CD4-positive, alpha-beta T cell treated with Interleukin-4 for 4 hours (primary cell): ENCODE results near the gene ACKR2.

Source experiments
- DNase-seq: peaks from one replicate; pipeline ENCODE4 v3.0.0-alpha.2; 2020

ACKR2 gene

DNA sequence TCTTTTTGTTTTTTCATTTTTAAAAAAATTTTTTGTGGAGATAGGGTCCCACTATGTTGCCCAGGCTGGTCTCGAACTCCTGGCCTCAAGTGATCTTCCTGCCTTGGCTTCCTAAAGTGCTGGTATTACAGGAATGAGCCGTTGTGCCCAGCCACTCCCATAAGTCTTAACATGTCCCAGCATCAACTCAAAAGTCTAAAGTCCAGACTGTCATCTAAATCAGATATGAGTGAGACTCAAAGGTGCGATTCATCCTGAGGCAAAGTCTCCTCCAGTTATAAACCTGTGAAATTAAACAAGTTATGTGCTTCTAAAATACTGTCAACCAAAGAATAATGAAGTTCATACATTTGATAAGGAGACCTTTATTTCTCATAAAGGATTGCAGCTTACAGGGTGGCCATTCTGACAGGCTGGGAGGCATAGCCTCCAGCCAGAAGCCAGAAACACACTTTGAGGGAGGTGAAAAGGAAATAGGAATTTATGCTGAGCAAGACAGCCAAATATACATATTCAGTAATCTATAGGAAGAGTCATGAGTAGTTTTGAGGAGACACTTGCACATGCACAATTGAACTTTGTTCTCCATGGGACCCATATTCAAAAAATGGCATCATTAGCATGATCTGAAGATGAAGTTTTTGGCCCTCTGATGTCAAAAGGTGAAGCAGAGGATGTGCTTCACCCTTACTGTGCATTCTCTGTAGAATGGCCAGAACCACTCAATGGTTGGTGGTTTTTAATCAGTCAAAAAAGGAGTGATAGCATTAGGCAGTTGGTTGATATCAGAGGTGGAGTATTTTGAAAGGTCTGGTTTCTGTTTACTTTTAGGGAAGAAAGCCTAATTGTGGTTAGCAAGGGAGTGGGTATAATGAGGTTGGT is 85.7 kb downstream of the ACKR2 start:
- DNase-seq = no peak

DNA sequence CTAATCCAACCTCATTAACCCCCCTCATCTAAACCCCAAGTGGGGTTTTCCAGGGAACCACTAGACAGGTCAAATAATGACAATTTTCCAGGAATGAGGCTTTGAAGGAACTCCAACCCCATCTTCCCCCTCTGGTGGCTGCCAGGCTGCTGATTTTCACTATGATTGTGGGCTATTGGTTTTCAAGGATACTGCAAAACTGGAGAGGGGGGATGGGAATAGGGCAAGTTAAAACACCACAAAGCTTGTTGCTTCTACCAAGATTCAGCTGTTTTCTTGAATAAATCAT is 86.3 kb downstream of the ACKR2 start:
- no peak for DNase-seq

DNA sequence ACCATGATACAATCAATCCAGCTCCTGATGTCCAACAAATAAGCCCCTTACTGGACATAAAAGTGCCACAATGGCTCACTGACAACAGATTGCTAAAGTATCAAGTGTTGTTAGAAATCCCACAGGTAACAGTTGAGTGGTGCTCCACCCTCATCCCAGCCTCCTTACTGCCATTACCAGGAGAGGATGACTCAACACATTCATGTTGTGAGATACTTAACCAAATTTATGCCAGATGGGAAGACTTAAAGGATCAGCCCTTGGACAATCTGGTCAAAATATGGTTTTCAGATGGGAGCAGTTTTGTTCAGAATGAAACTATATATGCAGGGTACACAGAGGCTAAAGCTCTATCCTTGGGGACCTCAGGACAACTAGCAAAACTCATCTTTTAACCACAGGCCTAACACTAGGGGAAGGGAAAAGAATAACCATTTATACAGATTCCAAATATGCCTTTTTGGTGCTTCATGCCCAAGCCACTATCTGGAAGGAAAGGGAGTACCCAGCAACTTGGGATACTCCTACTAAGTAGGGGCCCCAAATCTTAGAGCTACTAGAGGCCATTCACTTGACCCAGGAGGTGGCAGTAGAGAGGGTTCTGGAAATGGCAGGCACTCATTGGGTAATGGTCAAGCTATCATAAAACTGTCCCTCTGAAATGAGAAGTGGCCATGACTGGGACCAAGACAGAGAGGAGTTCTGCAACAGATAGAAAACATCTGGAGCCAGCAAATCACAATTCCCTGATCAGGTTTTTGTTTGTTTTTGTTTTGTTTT is 89.8 kb downstream of the ACKR2 start:
- DNase-seq = no peak

DNA sequence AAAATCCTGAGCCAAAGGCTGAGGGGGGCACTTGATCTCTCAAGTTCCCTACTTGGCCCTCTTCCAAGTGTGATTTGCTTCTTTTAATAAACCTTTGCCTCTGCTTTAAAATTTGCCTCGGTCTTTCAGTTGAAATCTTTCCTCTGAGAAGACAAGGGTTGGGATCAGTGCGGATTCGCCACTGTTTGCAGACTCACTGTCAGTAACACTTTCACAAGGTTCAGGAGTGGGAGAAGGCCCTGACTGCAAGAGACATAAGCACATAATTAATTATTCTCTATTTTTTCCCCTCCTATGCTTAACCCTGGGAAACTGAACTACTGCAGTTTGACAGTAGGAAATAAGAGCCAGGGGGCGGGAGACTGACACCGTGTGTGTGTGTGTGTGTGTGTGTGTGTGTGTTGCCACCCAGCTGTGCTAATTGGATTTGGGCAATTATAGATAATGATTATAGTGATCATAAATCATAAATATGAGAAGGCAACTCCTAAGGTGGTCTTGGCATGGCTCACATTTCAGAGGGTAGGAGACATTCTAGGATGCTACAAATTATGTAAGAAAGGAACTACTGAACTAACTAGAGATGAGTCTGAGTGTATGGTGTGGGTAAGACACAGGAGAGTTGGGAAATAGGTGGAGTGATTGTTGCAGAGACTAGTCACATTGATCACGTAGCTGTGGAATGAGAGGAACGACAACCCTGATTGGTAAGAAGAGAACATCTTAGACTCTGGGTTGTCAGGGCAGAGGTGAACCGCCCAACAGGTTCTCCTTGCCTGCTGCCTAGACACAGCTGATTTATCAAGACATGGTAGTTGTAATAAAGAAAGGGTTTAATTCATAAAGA is 91.2 kb downstream of the ACKR2 start:
- DNase-seq = no peak

GRCh38 chr3:42901073-42901415 is 91.8 kb downstream of the ACKR2 start:
- no peak for DNase-seq

DNA sequence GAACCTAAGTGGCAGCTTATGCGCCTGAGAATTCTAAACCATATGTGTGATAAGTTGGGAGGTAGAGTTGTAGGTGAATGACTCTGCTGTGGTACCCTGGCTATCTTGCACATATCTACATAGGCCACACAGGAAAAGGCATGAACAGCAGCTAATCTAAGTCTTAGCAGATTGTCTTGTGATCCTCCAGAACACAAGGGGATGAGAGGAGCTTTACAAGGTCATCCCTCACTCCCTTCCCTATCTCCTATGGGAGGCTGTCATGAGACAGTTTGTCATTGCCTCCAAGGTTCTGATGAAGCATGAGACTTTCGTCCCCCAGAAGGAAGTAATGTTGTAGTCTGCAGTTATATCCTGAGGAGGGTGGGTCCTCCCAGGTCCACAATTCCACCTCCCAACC is 93.0 kb downstream of the ACKR2 start:
- DNase-seq = no peak

DNA sequence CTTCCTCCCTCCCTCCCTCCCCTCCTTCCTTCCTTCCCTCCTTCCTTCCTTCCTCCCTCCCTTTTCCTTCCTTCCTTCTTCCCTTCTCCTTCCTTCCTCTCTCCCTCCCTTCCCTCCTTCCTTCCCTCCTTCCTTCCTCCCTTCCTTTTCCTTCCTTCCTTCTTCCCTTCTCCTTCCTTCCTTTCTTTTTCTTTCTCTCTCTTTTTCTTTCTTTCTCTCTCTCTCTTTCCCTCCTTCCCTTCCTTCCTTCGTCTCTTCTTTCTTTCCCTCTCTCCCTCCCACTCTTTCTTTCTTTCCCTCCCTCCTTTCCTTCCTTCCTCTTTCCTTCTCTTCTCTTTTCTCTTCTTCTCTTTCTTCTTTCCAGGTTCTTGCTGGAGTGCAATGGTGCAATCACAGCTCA is 94.8 kb downstream of the ACKR2 start:
- no peak for DNase-seq

- no peak for DNase-seq
Measured at GRCh38 chr3:42905740-42906069, 96.5 kb downstream of the ACKR2 start.

- no peak for DNase-seq
Measured at GRCh38 chr3:42906070-42906847, 97.0 kb downstream of the ACKR2 start, which contains the start of gene ZNF662. TSS of gene ZNF662 (plus strand) at chr3:42906142. CDS start at chr3:42908115, 1,973 bp downstream.

DNA sequence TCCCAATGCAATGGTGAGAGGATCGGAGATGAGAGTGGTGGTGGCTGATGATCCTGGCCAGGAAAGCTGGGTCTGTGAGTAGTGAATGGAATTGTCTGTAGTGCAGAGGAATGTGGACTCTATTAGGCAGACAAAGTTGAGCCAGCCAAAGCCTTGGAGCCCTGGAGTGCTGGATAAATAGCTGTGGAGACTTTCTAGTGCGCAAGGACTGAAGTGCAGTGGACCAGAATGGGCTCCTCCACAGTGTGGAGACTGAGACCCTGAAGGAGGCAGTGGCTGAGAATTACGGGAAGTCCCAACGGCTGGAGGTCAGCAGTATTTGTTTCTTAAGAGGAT is 97.6 kb downstream of the ACKR2 start:
- no peak for DNase-seq

DNA sequence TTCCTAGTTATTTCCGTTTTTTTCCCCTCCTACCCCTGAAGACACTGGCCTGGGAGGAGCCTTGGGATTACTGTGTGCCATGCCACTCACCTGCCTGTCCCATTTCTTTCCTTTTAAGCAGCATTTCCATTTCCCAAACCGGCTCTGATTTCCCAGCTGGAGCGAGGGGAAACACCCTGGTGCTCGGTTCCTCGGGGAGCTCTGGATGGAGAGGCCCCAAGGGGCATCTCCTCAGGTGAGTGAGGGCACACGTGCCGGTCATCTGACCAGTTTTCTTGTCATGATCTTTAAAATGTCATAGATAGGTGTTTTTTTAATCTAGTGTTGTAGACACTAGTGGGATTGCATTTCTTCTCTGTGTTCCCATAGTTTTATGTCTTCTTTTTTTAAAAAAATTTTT is 99.4 kb downstream of the ACKR2 start:
- no peak for DNase-seq

DNA sequence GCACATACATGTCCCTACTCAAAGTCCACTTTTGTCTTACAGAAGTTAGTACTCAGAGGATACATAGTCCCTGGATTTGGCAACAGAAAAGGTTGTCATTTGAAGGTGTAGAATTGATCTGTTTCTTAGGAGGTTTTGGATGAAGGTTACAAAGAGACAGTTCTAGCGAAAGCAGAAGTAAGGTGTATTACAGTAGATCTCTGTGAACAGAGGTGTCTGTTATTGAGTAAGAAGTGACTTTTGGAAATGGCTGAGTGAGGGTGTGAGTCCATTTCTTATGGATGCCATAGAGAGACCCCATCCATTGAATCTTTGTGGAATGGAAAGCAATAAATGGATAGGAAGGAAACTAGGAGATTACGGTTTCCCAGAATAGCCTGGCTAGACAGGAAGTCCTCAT is 102.3 kb downstream of the ACKR2 start:
- DNase-seq = no peak

DNA sequence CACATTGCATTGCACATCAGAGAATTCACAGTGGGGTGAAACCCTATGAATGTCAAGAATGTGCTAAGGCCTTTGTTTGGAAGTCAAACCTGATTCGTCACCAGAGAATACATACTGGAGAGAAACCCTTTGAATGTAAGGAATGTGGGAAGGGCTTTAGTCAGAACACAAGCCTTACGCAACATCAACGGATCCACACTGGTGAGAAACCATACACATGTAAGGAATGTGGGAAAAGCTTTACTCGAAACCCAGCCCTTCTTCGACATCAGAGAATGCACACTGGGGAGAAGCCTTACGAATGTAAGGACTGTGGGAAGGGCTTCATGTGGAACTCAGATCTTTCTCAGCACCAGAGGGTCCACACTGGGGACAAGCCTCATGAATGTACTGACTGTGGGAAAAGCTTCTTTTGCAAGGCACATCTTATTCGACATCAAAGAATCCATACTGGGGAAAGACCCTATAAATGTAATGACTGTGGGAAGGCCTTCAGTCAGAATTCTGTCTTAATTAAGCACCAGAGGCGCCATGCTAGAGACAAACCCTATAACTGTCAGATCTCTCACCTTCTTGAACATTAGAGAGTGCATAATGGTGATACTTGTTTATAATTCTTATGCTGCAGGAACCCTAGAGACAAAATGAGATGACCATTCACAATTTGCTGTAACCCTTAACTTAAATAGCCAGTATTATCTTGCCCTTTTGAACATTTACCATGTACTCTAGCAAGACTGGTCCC is 105.7 kb downstream of the ACKR2 start:
- no peak for DNase-seq
